Fibroblast of mammary gland (primary cell): ENCODE results near the gene COMP.

ENCODE experiments used
- DNase-seq: peaks from one replicate; pipeline ENCODE4 v3.0.0-alpha.2; 2010; ENCODE audit warnings: low read depth
- H3K4me3 ChIP-seq: 2 replicates; pipeline ENCODE4 v1.5.1; 2011; ENCODE audit warnings: low read depth, mild to moderate bottlenecking, low read length, moderate library complexity; ENCODE audit not compliant: control insufficient read depth
- CTCF ChIP-seq: conservative IDR thresholded peaks from 2 replicates; pipeline ENCODE4 v1.5.1; 2011; ENCODE audit warnings: low read depth, low read length, inconsistent platforms; ENCODE audit not compliant: control insufficient read depth, insufficient read depth

COMP gene

GRCh38 chr19:18768997-18769891, 21.9 kb downstream of the COMP start:
- DNase-seq = no peak
- TF ChIP-seq CTCF = no peak
- H3K4me3 ChIP-seq = no peak overlapping the region

GRCh38 chr19:18768046-18768771, 22.9 kb downstream of the COMP start:
- H3K4me3 ChIP-seq = no peak overlapping the region
- TF ChIP-seq CTCF = no peak
- DNase-seq = no peak

- TF ChIP-seq CTCF = no peak
- no peak overlapping the region for H3K4me3 ChIP-seq
- DNase-seq = no peak
These were observed 25.9 kb downstream of the COMP start for GRCh38 chr19:18765224-18765623.

GRCh38 chr19:18764591-18765051, 26.5 kb downstream of the COMP start:
- TF ChIP-seq CTCF = no peak
- no peak overlapping the region for H3K4me3 ChIP-seq
- DNase-seq = peak; percentile 51

- TF ChIP-seq CTCF = no peak
- peak; percentile 89 for DNase-seq
- H3K4me3 ChIP-seq = no peak overlapping the region
These were observed 27.2 kb downstream of the COMP start for GRCh38 chr19:18763674-18764590.

GRCh38 chr19:18762125-18763023, 28.7 kb downstream of the COMP start:
- peak; percentile 43 for DNase-seq
- H3K4me3 ChIP-seq = no peak overlapping the region
- TF ChIP-seq CTCF = no peak
